Amniotic epithelial cell (primary cell): Measurements from ENCODE around the gene PTPRCAP.
A peak's percentile ranks its signal among the peaks of the same experiment; 100 is the strongest.
"Not testable (repeated sequence)": the region's sequence is repeated elsewhere in the genome, so short reads cannot be mapped to it uniquely, and the experiment has no call there.

Experiments
- DNase-seq: peaks from one replicate; pipeline ENCODE4 v3.0.0-alpha.2; 2010; ENCODE audit warnings: low read depth

PTPRCAP gene

DNA sequence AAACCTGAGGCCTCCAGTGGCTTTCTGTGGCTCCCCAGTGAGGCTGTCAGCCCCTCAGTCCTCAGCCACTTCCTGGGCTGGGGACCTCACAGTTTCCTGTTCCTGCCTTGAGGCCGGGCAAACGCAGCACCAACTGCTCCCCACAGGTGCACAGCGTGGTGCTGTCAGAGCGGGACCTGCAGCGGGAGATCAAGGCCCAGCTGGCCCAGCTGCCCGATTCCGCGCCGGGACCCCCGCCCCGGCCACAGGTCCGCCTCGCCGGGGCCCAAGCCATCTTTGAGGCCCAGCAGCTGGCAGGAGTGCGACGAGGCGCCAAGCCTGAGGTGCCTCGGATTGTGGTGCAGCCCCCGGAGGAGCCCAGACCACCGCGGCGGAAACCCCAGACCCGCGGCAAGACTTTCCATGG lies 28.2 kb downstream of the PTPRCAP start:
- no peak for DNase-seq

DNA sequence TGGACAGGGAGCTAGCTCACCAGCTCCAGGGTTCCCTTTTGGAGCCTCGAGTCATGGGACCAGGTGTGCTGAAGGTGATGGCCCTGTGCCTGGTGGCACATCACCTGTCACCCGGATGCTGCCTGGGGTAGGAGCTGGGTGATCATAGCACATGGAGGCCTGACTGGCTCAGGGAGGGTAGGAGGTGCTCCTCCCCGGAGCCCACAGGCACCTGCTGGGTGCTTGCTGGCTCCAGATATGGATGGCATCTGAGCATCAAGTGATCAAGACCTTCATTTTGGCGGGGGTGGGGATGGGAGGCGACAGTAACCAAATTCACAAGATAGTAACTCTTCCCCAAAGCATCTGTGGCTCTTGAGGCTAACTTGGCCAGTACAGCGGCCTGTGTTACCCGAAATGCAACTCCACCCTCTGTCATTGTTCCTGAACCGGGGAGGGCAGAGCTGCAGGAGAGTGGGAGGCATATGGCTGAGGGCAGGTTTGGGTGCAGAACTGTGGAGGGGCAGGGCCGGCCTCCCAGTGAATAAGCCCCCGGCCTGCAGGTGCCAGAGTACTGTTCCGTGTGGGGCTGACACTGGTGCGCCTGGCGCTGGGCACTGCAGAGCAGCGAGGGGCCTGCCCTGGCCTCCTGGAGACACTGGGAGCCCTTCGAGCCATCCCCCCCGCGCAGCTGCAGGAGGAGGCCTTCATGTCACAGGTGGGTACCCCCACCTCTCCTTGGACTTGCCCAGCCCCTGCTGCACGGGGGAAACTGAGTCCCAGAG lies 28.9 kb downstream of the PTPRCAP start:
- DNase-seq: no peak

DNA sequence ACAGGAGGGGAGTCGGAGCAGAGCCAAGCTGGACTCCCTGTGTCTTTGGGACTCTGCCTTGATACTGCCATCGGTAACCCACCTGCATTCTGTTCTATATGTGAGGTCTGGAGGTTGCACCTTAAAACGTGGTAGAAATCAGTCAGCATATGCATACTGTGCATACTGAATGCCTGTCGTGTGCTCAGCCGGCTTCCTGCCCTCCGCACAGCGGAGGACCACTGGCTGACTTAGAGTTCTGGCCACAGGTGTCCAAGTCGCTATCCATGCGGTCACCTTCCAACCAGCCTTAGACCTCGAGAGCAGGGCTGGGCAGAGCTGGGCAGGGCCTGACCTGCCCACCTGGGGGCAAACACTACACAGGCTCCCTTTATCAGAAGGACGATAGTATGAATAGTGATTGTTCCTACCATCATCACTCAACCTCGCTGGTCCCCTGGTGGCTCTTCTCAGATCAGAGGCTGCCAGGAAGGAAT lies 29.8 kb downstream of the PTPRCAP start:
- DNase-seq: no peak

DNA sequence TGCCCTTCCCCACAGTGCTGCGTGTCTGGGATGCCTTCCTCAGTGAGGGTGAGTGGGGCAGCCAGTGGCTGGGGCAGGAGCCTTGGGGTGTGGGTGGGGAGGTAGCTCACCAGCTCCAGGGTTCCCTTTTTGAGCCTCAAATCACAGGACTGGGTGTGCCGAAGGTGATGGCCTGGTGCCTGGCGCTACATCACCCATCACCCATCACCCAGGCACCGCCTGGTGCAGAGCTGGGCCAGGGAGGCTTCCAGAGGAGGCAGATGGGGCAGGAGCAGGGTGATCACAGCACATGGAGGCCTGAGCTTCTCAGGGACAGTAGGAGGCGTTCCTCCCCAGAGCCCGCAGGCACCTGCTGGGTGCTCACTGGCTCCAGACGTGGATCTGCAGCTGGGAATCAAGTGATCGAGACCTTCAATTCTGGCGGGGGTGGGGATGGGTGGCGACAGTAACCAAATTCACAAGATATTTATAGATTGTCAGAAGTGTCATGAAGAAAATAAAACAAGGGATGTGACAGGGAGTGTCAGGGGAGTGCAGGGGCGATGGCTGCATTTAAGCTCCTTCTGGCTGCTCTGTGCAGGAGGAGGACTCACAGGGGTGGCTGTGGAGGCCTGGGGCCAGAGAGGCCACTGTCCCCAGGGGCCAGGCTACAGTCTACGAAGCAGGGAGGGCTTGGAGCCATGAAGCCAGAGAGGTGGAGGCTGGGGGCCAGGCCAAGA lies 30.4 kb downstream of the PTPRCAP start:
- DNase-seq: no peak

DNA sequence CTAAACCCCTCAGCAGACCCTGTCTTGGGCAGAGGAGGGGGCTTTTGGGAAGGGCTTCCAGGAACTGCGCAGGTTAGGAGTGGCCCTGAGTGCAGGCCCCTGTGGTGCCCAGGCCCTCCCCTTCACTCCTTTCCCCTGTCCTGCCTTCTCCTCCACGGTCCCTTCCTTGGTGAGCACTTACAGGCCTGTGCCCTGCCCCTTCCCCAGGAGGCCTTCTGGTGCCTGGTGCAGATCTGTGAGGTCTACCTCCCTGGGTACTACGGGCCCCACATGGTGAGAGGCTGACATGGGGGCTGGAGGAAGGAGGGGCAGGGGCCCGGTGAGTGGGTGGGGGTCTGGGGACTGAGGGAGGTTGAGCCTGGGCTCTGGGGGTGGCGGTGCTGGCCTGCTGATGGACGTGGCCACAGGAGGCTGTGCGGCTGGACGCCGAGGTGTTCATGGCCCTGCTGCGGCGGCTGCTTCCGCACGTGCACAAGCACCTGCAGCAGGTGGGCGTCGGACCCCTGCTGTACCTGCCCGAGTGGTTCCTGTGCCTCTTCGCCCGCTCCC lies 31.0 kb downstream of the PTPRCAP start:
- DNase-seq: no peak

DNA sequence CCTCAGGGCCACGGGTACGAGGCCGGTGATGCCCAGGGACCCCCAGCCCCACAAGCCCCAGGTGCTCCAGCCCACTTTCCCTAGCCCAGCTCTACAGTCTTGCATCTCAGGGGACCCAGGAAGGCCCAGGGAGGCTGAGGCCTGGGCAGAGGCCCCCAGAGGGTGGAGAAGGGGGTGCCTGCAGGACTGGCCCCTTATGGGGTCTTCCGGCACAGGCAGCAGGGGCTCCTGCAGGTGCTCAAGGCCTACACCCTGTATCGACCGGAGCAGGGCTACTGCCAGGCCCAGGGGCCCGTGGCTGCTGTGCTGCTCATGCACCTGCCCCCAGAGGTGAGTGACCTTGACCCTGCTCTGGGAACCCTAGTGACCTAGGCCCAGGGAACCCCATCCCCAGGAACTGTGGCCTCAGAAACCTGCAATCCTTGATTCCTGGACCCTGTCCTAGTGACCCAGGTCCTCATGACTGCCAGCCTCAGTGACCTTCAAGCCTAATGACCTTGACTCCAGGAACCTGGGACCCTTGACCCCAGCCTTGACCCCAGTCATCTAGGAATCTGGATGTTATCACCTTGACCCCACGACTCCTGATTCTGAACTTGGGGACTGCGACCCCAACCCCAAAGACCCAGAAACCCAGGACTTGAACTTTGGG lies 31.7 kb downstream of the PTPRCAP start:
- no peak for DNase-seq

DNA sequence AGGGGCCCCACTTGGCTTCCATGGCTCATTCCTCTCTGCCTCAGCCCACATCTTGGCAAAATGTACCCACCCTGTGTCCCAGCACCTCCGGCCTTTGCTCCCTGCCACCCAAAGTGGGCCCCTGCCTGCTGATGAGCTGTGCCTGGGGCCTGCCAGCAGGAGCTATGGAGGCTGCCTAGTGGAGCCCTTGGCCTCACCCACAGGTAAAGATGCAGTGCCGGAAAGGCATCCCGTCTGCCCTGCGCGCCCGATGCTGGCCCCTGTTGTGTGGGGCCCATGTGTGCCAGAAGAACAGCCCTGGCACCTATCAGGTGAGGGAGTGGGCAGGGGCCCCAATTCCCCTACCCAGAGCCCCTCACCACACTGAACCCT lies 32.3 kb downstream of the PTPRCAP start:
- no peak for DNase-seq

DNA sequence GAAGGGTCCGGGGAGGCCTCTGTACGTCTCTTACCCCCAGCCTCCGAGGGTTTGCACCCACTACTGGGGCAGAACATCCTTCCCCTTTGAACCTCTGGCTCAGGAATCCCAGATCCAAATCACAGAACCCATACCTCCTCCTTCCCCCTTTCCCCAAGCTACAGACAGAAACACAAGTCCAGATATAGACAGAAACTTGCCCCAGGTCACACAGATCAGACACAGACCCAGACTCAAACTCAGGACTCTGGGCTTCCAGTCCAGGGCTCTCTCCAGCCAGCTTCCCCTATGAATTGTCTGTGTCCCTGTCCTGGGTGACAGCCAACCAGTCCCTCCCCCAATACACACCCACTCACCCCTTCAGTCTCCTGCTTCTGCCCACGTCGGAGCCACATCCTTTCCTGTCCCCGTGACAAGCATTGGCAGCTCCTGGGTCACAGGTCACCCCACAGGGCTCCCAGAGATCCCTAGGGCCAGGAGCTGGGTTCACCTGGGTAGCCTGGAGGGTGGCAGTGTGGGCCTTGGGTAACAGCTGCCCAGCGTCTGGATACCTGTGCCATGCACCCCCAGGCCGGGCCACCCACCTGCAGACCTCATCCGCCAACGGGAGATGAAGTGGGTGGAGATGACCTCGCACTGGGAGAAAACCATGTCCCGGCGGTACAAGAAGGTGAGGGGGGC lies 32.8 kb downstream of the PTPRCAP start:
- no peak for DNase-seq

DNA sequence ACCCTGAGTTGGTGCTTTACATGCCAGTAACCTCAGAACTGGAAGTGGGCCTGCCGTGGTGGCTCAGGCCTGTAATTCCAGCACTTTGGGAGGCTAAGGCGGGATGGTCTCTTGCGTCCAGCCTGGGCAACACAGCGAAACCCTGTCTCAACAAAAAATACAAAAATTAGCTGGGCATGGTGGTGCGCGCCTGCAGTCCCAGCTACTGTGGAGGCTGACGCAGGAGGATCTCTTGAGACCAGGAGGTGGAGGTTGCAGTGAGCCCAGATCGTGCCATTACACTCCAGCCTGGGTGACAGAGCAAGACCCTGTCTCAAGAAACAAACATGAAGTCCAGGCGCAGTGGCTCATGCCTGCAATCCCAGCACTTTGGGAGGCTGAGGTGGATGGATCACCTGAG lies 34.4 kb downstream of the PTPRCAP start:
- not testable (repeated sequence) for DNase-seq

DNA sequence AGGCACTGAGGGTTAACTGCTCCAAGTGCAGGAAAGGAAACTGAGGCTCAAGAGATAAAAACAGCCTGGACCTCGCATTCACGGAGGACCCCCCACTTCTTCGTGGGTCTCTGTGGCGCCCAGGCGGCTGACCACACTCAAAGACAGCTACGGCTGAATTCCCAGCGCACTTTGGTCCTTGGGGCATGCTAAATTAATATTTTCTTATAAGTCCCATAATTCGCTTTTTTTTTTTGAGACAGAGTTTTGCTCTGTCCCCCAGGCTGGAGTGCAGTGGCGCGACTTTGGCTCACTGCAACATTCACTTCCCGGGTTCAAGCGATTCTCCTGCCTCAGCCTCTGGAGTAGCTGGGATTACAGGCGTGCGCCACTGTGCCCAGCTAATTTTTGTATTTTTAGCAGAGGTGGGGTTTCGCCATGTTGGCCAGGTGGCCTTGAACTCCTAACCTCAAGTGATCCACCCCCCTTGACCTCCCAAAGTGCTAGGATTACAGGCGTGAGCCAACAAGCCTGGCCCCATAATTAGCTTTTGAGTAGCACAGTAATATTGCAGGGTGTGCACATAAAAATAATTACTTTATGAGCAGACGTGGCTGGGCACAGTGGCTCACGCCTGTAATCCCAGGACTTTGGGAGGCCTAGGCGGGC lies 35.2 kb downstream of the PTPRCAP start:
- DNase-seq: not testable (repeated sequence)

DNA sequence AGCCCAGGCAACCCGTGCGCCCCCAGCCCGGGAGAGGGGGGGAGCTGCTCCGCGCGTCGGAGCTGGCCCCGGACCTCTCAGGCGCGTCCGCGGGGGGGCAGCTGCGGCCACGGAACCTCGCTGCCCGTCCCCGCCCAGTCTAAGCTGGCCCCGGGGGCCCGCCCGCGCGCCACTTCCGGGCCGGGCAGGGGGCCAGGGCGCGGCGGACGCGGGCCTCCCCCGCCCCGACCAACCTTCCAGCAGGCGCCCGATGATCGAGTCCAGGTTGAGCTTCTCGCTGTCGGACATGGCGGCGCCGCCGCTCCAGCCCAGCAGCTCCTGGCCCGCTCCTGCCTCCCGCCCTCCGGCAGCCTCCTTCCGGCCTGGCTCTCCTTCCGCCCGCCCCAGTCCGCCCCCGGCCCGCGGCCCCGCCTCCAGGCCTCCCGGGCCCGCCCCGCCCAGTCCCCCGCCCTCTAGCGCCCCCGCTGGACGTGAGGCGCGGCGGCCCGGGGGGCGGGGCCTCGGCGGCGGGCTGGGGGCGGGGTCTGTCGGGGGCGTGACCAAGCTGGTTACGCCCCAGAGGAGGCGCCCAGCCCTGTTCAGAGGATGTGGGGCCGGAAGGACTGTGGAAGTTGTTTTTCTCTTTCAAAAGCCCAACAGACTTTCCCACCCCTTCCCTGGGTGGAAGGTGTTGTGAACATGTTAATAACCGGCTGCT lies 35.8 kb downstream of the PTPRCAP start, which contains the start of gene PPP1CA:
Gene PPP1CA (minus strand): TSS at position 364 of the 697 bp plus-strand sequence. CDS start 76 bp downstream, at position 288.
- DNase-seq: peak; percentile 76

DNA sequence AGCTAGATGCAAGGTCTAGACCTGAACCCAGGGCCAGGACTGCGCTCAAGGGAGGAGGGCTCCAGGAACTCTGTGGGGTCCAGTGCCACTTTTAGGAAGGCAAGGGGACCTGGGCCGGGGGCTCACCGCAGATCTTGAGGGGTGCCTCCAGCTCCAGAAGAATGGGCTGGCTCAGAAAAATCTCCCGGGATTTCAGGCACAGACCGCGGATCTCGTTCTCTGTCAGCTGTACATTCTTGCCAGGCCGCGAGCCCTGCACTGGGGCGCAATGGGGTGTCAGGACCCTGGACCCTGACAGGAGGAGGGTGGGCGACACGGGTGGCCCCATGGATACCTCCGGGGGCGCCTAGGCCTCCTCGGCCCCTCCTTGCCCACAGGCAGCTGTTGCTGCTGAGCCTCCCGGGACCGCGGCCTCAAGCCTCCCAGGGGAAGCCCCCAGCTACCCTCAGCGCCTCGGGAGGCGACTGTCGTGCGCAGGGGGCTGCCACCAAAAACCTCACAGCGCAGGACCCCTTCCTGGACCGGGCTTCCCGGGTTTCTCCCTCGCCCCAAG lies 36.5 kb downstream of the PTPRCAP start:
- no peak for DNase-seq

DNA sequence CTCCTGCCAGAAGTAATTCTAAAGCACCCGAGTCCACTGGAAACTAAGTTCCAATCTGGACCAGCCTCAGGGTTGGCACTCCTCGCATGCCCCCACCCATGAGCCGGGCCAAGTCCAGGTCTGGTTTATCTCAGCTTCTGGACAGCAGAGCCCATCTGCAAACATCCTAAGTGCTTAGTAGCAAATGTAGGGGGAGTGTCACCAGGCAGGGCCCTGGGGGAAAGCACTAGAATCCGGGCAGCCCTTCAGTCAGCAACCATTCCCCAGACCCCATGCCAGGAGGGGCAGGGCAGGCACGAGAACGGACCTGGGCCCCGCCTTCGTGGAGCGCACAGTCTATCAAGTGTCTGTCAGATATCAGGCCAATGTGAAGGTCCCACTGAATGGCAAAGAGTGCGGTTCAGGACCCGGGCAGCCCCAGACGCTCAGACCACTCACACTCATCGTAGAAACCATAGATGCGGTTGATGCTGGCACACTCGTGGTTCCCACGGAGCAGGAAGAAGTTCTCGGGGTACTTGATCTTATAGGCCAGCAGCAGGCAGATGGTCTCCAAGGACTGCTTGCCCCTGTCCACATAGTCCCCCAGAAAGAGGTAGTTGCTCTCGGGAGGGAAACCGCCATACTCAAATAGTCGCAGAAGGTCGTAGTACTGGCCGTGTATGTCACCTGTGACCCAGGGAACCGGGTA lies 37.1 kb downstream of the PTPRCAP start:
- peak; percentile 47 for DNase-seq

DNA sequence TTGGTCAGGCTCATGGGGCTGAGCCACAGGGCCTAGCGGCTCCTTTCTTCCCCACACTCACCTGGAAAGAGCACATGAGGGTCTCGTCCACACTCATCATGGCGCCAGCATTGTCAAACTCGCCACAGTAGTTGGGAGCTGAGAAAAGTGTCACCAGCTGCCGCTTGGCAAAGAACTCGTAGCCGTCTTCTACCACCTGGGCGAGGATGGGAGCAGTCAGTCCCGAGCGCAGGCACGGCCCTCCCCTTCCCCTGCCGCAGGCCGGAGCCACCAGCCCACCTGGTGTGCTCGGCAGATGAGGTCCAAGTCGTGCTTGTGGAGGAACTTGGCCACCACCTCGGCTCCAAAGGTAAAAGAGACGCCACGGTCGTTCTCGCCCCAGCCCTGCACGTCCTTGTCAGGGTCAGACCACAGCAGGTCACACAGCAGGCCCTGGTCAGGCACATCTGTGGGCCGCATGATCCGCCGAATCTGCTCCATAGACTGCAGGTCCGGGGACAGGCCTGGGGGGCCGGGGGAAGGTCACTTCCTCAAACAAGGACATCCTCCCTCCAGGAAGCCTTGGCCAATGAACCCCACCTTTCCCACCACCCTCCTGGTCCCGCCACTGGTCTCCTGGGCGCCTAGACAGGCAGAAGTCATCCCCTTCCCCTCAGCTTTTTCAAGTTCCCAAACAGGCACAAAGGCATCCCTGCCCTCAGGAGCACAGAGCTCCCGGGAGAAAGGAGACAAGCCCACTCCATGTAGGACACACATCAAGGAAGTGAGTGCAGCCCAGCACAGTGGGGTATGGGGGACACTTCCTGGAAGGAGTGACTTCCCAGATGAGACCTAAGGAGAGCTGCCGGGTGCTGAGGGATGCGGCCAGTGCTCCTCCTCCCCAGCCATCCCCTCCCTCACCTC lies 38.6 kb downstream of the PTPRCAP start:
- DNase-seq: no peak

DNA sequence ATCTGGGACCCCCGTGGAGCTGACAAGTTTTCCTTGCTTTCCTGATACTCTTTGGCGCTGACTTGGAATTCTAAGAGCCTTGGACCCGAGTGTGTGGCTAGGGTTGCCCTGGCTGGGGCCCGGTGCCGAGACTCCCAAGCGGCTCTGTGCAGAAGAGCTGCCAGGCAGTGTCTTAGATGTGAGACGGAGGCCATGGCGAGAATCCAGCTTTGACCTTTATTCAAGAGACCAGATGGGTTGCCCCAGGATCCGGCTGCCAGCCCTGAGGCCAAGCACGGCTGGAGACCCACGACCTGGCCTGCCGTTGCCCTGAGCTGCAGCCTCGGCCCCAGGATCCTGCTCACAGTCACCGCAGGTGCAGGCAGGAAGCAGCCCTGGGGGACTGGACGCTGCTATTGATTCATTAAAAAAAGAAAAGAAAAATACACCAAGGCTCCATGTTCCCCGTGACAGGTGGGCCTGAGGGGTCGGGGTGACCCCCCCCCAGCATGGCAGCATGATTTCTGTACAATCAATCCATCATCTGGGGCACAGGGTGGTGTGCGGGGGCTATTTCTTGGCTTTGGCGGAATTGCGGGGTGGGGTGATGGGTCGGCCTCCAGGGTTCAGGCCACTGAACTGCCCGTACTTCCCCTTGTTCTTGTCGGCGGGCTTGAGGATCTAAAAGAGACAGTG lies 39.4 kb downstream of the PTPRCAP start:
- no peak for DNase-seq

DNA sequence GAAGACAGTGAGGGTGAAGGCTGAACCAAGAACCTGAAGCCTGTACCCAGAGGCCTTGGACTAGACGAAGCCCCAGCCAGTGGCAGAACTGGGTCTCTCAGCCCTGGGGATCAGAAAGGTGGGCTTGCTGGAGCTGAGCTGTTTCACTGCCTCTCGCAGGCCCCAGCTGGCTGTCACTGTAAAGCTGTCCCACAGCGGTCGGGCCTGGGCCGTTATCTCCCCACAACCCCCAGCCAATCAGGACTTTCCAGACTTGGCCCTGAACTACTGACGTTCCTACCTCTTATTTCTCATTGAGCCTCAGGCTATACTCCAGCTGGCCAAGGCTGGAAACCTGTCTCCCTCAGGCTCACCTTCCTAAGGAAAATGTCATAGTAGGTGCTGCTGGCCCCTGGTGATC lies 39.9 kb downstream of the PTPRCAP start:
- no peak for DNase-seq

DNA sequence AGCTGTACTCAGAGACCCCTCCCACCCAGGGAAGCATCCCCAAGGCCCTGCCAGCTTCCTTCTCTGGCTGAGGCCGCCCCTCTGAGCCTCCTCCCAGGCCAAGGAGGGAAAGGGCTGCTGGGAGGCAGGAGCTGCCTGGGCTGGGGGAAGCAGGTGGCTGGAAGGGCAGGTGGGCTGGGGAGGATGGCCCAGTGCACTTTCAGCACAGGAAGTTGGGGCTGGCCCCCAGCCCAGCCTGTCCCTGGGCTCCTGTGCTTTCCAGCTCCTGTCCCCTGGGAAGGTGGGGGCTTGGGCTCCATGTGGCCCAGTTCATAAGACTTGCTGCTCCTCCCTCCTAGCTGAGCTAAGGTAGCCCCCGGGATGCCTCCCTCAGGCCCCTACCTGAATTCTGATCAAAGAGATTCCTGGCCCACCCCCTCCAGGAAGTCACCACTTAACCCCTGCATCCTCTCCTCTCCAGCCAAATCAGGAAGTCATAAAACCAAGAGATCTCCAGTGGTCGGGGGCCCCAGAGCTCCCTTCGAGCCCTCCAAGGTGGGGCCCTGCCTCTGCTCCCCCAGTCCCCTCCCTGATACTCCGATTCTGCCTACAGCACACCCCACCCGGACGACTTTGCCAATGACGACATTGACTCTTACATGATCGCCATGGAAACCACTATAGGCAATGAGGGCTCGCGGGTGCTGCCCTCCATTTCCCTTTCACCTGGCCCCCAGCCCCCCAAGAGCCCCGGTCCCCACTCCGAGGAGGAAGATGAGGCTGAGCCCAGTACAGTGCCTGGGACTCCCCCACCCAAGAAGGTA lies 40.7 kb downstream of the PTPRCAP start:
- DNase-seq: no peak

DNA sequence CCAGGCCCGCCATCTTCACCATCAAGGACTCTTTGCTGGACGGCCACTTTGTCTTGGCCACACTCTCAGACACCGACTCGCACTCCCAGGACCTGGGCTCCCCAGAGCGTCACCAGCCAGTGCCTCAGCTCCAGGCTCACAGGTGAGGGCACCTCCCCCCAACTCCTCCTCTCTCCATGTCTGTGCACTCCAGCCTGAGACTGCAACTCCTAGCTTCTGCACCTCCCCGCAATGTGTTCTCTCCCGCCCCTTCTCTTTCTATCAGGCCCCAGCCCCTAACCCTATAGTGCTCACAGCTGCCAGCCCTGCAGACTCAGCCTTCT lies 41.3 kb downstream of the PTPRCAP start:
- no peak for DNase-seq
